Cardiac fibroblast (primary cell): ENCODE data around the gene LRRC15.

ENCODE experiments used
- DNase-seq, 2 donors: peaks; one replicate each; pipeline versions ENCODE4 v3.0.0 to v3.0.0-alpha.2; 2010; ENCODE audit warnings: low read depth in 2 of 2
- H3K4me3 ChIP-seq, 2 donors: replicated peaks in 1 of 2; 1 replicate in 1 of 2; 2 replicates in 1 of 2; pipeline ENCODE4 v1.5.1; 2011; ENCODE audit warnings: low read depth in 2 of 2, low read length in 2 of 2, mild to moderate bottlenecking in 2 of 2, moderate library complexity in 1 of 2
- CTCF ChIP-seq: IDR thresholded peaks from one replicate; pipeline ENCODE4 v1.5.1; 2011; ENCODE audit warnings: low read depth, mild to moderate bottlenecking, low read length, inconsistent platforms

The LRRC15 gene

DNA sequence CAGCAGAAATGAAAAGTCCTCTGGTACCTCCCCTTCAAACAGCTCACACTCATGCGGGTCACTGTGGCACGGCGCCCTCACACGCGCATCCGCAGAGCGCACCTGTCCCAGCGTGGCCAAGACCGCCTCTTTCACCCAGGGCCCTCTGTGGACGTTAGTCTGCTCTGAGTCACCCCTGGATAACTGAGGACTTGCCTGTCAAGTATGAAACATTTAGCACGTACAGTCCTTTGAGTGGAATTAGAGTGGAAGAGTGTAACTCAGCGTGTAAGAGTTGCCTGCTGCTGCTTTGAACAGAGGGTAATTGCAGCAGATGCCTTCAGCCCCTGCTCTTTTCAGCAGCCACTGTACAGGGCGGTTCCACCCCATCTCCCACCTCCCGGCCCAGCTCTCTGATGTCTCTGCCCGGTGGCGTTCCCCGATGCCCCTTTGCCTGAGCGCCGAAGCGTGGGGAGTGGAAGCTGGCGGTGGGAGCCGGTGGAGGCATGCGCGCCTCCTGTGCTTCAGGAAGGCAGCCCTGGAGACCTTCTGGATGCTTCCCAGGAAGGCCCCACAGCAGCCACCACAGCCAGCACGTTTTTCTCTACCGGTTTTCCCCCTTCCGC lies 41.4 kb downstream of the LRRC15 start:
- DNase-seq: peak; percentile 56 to 66
- TF ChIP-seq CTCF: no peak
- no peak overlapping the region for H3K4me3 ChIP-seq

DNA sequence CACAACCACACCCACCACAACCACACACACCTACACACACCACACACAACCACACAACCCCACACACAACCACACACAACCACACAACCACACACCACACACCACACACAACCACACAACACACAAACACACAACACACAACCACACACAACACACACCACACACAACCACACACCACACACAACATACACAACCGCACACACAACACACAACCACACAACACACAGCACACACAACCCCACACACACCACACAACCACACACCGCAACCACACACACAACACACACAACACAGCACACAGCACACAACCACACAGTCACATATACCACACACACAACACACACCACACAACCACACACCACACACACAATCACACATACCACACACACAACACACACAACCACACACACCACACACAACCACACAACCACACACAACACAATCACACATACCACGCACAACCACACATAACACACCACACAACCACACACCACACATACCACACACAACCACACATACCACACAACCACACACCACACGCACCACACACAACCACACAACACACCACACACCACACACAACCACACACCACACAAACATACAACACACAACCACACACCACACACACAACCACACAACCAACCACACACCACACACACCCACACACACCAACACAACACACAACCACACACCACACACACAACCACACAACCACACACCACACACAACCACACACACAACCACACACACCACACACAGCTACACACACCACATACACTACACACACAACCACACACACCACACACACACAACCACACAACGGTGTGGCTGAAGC lies 42.1 kb downstream of the LRRC15 start:
- TF ChIP-seq CTCF: no peak
- H3K4me3 ChIP-seq: no peak overlapping the region
- peak in 1 of 2 donors; percentile 19 for DNase-seq

GRCh38 chr3:194326968-194327217 lies 42.6 kb downstream of the LRRC15 start:
- no peak for TF ChIP-seq CTCF
- no peak overlapping the region for H3K4me3 ChIP-seq
- DNase-seq: no peak

GRCh38 chr3:194326192-194326967 lies 43.2 kb downstream of the LRRC15 start:
- TF ChIP-seq CTCF: no peak
- H3K4me3 ChIP-seq: no peak overlapping the region
- peak in 1 of 2 donors; percentile 17 for DNase-seq

DNA sequence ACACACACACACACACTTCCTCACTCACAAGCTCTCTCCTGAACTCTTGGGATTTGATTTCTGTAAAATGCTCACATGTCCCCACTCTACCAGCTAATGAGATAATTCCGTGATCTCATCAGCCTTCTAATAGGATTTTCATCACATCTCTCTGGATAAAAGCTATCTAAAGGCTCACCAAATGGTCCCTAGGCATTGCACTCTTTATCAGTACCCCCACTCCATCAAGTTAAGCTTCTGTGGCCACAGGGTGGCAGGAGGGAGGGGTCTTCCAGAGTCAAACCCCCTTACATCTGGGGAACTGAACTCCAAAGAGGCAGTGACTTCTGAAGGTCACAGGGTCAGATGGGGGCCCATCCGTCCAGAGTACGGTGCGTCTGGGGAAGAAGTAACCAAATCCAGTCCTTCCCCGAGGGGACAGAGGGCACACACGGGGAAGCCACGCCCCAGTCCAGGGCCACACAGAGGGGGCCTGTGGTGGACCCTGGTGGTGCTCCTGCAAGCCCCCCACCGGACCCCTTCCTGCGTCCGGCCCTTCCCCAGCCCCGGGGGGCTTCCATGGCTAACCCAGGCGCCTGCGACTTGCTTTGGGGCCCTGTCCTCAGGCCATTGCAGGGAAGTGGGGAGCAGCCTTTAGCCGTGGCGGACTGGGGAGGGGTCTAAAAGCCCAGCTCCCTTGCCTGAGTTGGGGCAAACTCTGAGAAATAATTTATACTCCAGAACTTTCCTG lies 44.0 kb downstream of the LRRC15 start:
- no peak for DNase-seq
- no peak for TF ChIP-seq CTCF
- no peak overlapping the region for H3K4me3 ChIP-seq

GRCh38 chr3:194324823-194325327 lies 44.7 kb downstream of the LRRC15 start:
- H3K4me3 ChIP-seq: no peak overlapping the region
- no peak for TF ChIP-seq CTCF
- no peak for DNase-seq
